Thyroid gland (tissue), 4 donors: ENCODE measurements around the gene CUL4A.

Experiments used
- POLR2A ChIP-seq, 2 donors: fragments of 450-650 bp; IDR thresholded peaks; one replicate each; pipeline ENCODE4 v1.6.1; 2017; ENCODE audit warnings: antibody characterized with exemption in 2 of 2, mild to moderate bottlenecking in 2 of 2, moderate library complexity in 1 of 2
- TF ChIP-seq, protein P1 (sequence below), 6 experiments: fragments of 200-600 bp in 3 of 6; fragments of 450-650 bp in 3 of 6; sonication (generic) in 3 of 6; IDR thresholded peaks; one replicate each; pipeline ENCODE4 v1.5.1; 2016 to 2019; ENCODE audit warnings: antibody characterized with exemption in 6 of 6, mild to moderate bottlenecking in 2 of 6, inconsistent platforms in 1 of 6, moderate library complexity in 1 of 6

DNA sequence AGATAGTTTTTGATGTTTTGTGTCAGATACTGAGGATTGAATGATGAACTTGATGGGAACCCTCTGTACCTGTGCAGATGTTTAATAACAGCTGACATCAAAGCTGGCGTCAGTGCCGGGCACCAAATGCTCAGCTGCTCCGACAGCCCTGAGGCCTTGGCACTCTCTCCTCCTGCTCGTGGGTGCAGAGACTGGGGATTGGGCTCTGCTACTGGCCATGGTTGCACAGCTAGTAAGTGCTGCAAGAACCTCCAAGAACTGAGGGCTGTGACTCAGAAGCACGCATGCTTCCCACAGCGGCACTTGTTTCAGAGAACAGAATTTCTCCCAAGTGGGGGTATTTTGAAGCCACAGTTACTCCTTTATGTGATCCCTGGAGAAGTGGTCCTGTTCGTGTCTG is 93.6 kb downstream of the CUL4A start:
- TF ChIP-seq, protein P1, sequence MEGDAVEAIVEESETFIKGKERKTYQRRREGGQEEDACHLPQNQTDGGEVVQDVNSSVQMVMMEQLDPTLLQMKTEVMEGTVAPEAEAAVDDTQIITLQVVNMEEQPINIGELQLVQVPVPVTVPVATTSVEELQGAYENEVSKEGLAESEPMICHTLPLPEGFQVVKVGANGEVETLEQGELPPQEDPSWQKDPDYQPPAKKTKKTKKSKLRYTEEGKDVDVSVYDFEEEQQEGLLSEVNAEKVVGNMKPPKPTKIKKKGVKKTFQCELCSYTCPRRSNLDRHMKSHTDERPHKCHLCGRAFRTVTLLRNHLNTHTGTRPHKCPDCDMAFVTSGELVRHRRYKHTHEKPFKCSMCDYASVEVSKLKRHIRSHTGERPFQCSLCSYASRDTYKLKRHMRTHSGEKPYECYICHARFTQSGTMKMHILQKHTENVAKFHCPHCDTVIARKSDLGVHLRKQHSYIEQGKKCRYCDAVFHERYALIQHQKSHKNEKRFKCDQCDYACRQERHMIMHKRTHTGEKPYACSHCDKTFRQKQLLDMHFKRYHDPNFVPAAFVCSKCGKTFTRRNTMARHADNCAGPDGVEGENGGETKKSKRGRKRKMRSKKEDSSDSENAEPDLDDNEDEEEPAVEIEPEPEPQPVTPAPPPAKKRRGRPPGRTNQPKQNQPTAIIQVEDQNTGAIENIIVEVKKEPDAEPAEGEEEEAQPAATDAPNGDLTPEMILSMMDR (IDR thresholded peaks at IDR 0.05): no peak
- no peak for TF ChIP-seq POLR2A (IDR thresholded peaks at IDR 0.05)
